HEK293 (cell line): ENCODE results near the gene PAK1.

Experiments used
- CTCF ChIA-PET: fragments of 350-600 bp; formaldehyde crosslinking; extraction: SDS; loops from one replicate; lab custom pipeline; 2021; ENCODE audit warnings: antibody characterized with exemption; lab: Yijun Ruan, JAX
- POLR2A ChIA-PET: fragments of 300-600 bp; formaldehyde crosslinking; extraction: SDS; loops from one replicate; lab custom pipeline; 2020; ENCODE audit warnings: antibody characterized with exemption, inconsistent platforms; lab: Yijun Ruan, JAX
- H3K27ac ChIP-seq: fragments of 200-500 bp; sonication (Bioruptor generic); 2 replicates; pipeline ENCODE4 v1.5.1; 2014; ENCODE audit warnings: low read depth, low read length, control low read depth, inconsistent platforms; ENCODE audit errors: extremely low read depth
- H3K36me3 ChIP-seq, 2 experiments: fragments of 200-500 bp in 1 of 2; sonication (Bioruptor generic) in 1 of 2; 1 replicate in 1 of 2; 2 replicates in 1 of 2; pipeline ENCODE4 v1.5.1; 2014 to 2017; ENCODE audit warnings: inconsistent platforms in 2 of 2, low read length in 2 of 2; ENCODE audit not compliant: control insufficient read depth in 2 of 2, insufficient read depth in 1 of 2
- H3K4me1 ChIP-seq: fragments of 200-500 bp; sonication (Bioruptor generic); 2 replicates; pipeline ENCODE4 v1.5.1; 2014; ENCODE audit warnings: mild to moderate bottlenecking, low read length, inconsistent platforms; ENCODE audit not compliant: control insufficient read depth, insufficient read depth
- H3K4me3 ChIP-seq: 2 replicates; pipeline ENCODE4 v1.5.1; 2011; ENCODE audit warnings: low read depth, mild to moderate bottlenecking, control low read depth, low read length, moderate library complexity
- H3K9me3 ChIP-seq: fragments of 200-500 bp; sonication (Bioruptor generic); 2 replicates; pipeline ENCODE4 v1.5.1; 2014; ENCODE audit warnings: low read depth, low read length, inconsistent platforms; ENCODE audit not compliant: control insufficient read depth, insufficient read depth
- KLF7 ChIP-seq: fragments of 450-650 bp; formaldehyde crosslinking; IDR thresholded peaks from 2 replicates; pipeline ENCODE4 v1.5.1; 2016; ENCODE audit warnings: missing biosample characterization, missing genetic modification characterization, borderline replicate concordance
- MYNN ChIP-seq: fragments of 450-650 bp; formaldehyde crosslinking; IDR thresholded peaks from 2 replicates; pipeline ENCODE4 v1.5.1; 2016; ENCODE audit warnings: missing biosample characterization, missing genetic modification characterization, borderline replicate concordance
- PRDM2 ChIP-seq: fragments of 450-650 bp; formaldehyde crosslinking; IDR thresholded peaks from 2 replicates; pipeline ENCODE4 v1.5.1; 2016; ENCODE audit warnings: missing biosample characterization, missing genetic modification characterization, borderline replicate concordance
- ZNF175 ChIP-seq: fragments of 450-650 bp; formaldehyde crosslinking; IDR thresholded peaks from 2 replicates; pipeline ENCODE4 v1.5.1; 2016; ENCODE audit warnings: missing biosample characterization, missing genetic modification characterization
- ZNF350 ChIP-seq: fragments of 450-650 bp; formaldehyde crosslinking; IDR thresholded peaks from 2 replicates; pipeline ENCODE4 v1.5.0; 2017; ENCODE audit warnings: missing biosample characterization, mild to moderate bottlenecking, missing genetic modification characterization
- ZNF37A ChIP-seq: fragments of 450-650 bp; IDR thresholded peaks from 2 replicates; pipeline ENCODE4 v1.5.1; 2018; ENCODE audit warnings: missing biosample characterization, missing genetic modification characterization
- ZNF398 ChIP-seq: fragments of 450-650 bp; formaldehyde crosslinking; IDR thresholded peaks from 2 replicates; pipeline ENCODE4 v1.5.1; 2017; ENCODE audit warnings: missing biosample characterization, missing genetic modification characterization
- ZNF433 ChIP-seq: fragments of 450-650 bp; formaldehyde crosslinking; IDR thresholded peaks from 2 replicates; pipeline ENCODE4 v1.5.1; 2016; ENCODE audit warnings: missing biosample characterization, missing genetic modification characterization, low read depth
- ZNF501 ChIP-seq: fragments of 450-650 bp; formaldehyde crosslinking; IDR thresholded peaks from 2 replicates; pipeline ENCODE4 v1.5.1; 2016; ENCODE audit warnings: missing biosample characterization, missing genetic modification characterization
- ZNF596 ChIP-seq: fragments of 450-650 bp; IDR thresholded peaks from 2 replicates; pipeline ENCODE4 v1.5.0; 2018; ENCODE audit warnings: missing biosample characterization, mild to moderate bottlenecking, missing genetic modification characterization, moderate library complexity
- ZNF610 ChIP-seq: fragments of 450-650 bp; formaldehyde crosslinking; IDR thresholded peaks from 2 replicates; pipeline ENCODE4 v1.5.1; 2016; ENCODE audit warnings: missing biosample characterization, missing genetic modification characterization, borderline replicate concordance
- ZNF701 ChIP-seq: fragments of 450-650 bp; formaldehyde crosslinking; IDR thresholded peaks from 2 replicates; pipeline ENCODE4 v1.5.1; 2016; ENCODE audit warnings: missing biosample characterization, missing genetic modification characterization
- ZSCAN5A ChIP-seq: fragments of 450-650 bp; formaldehyde crosslinking; IDR thresholded peaks from 2 replicates; pipeline ENCODE4 v1.5.1; 2016; ENCODE audit warnings: missing biosample characterization, missing genetic modification characterization

Gene PAK1

GRCh38 chr11:77374611-77375031, 99.3 kb downstream of the PAK1 start:
- CTCF ChIA-PET, result interaction anchor here (0.7 kb wide), 2 partner anchors 45 to 703 kb away, joined by 3 to 4 read pairs; no protein-coding TSS in a partner anchor

GRCh38 chr11:77374108-77374507, 99.8 kb downstream of the PAK1 start:
- Histone ChIP-seq H3K9me3 (no peaks in the 10 kb centered on the region), H3K27ac (no peak overlapping the region), H3K36me3 (peaks cover 4 to 49% of the 10 kb centered on the region in 2 experiments; a peak in 2 of 3 replicates), H3K4me3 (no peak overlapping the region), H3K4me1 (no peaks in the 10 kb centered on the region)
- CTCF ChIA-PET, result interaction anchor here (0.7 to 0.9 kb wide), 2 partner anchors 174 to 461 kb away, joined by 3 read pairs; no protein-coding TSS in a partner anchor
- no peak for TF ChIP-seq ZNF175 (tag by site-specific recombination)
- no peak for TF ChIP-seq ZNF350 (tag by site-specific recombination)
- no peak for TF ChIP-seq ZNF701 (tag by site-specific recombination)
- TF ChIP-seq ZNF596 (tag by site-specific recombination), result no peak
- TF ChIP-seq ZNF610, result no peak
- TF ChIP-seq ZNF501 (tag by site-specific recombination), result no peak
- no peak for TF ChIP-seq ZSCAN5A
- TF ChIP-seq ZNF37A (tag by site-specific recombination), result no peak
- POLR2A ChIA-PET, result no interaction called here

More at GRCh38 chr11:77374611-77375031, 99.3 kb downstream of the PAK1 start:
- H3K4me1 ChIP-seq, result no peaks in the 10 kb centered on the region
- H3K27ac ChIP-seq, result no peak overlapping the region
- H3K4me3 ChIP-seq, result no peak overlapping the region
- TF ChIP-seq MYNN (tag by site-specific recombination) (no peak), PRDM2 (tag by site-specific recombination) (no peak), KLF7 (tag by site-specific recombination) (no peak), ZNF398 (tag by site-specific recombination) (no peak), ZNF433 (tag by site-specific recombination) (no peak)
- TF ChIP-seq, all 188 proteins: peak for 0
- Histone ChIP-seq H3K9me3 (no peaks in the 10 kb centered on the region), H3K36me3 (peaks cover 4 to 55% of the 10 kb centered on the region in 2 experiments; a peak in 2 of 3 replicates)
- POLR2A ChIA-PET, result no interaction called here
